ENCODE measurements around the gene IGFBP5. TPM values are rescaled to one million over a fixed set of nuclear protein-coding genes. Genes with fewer than 3 reads are reported as not detected.

Gene IGFBP5
- total and polyA plus RNA-seq, 2 of the 8 experiments (the other 6 are each of a cell fraction or from before 2014, with no cell fraction given) = 2.2 to 2.5 TPM

- H3K23me2 ChIP-seq (ENCODE audit: low read depth, low read length) = no peaks in the 10 kb centered on the region
- TF ChIP-seq JUN (IDR thresholded peaks at IDR 0.05; ENCODE audit: low read depth, low read length) (no peak), ATF3 (IDR thresholded peaks at IDR 0.05; ENCODE audit: insufficient read depth, low read depth, low read length) (no peak)
Measured at GRCh38 chr2:216671081-216671411, 24.3 kb downstream of the IGFBP5 start.

More at GRCh38 chr2:216671081-216671411, 24.3 kb downstream of the IGFBP5 start:
- Histone ChIP-seq H3K9ac (replicated peaks in 1 of 4; ENCODE audit: extremely low read depth in 1 of 4, low read depth in 3 of 4, low read length in 3 of 4) (no peak overlapping the region), H3K18ac (ENCODE audit: extremely low read depth, low read length) (no peak overlapping the region), H3K79me1 (ENCODE audit: low read depth, low read length) (no peaks in the 10 kb centered on the region), H3K4me3 (ENCODE audit: extremely low read depth in 1 of 4, insufficient read depth in 2 of 4, low read depth in 3 of 4, low read length in 4 of 4) (no peak overlapping the region), H2BK12ac (ENCODE audit: low read depth, low read length) (no peak overlapping the region), H3K56ac (replicated peaks; ENCODE audit: insufficient read length, low read depth, low read length) (no peak overlapping the region), H3K4me1 (replicated peaks in 1 of 4; ENCODE audit: control insufficient read depth in 3 of 4, insufficient read depth in 4 of 4, low read length in 3 of 4) (peaks cover 0 to under 1% (median 0%) of the 10 kb centered on the region in 4 experiments; a peak in 2 of 7 replicates), H2AFZ (ENCODE audit: low read length) (no peak overlapping the region), H3K36me3 (ENCODE audit: control insufficient read depth in 2 of 4, insufficient read depth in 4 of 4, low read length in 3 of 4) (no peaks in the 10 kb centered on the region), H3K27ac (ENCODE audit: low read depth, low read length) (no peak overlapping the region), H2BK120ac (replicated peaks; ENCODE audit: low read depth, low read length) (no peak overlapping the region), H4K8ac (ENCODE audit: extremely low read depth, insufficient read depth, low read length) (0 out of 2 replicates have a peak overlapping the region, but pooled peaks have one; percentile 18), H3K14ac (ENCODE audit: insufficient read length) (no peak overlapping the region), H2BK5ac (ENCODE audit: low read depth, low read length) (no peak overlapping the region), H4K91ac (replicated peaks; ENCODE audit: insufficient read length, low read length) (no peak overlapping the region), H4K20me1 (replicated peaks in 1 of 2; ENCODE audit: control insufficient read depth in 1 of 2, insufficient read depth in 2 of 2, low read length in 2 of 2) (no peaks in the 10 kb centered on the region), H3K4me2 (ENCODE audit: insufficient read depth in 1 of 2, low read depth in 2 of 2, low read length in 2 of 2) (no peak overlapping the region), H4K5ac (ENCODE audit: insufficient read length, low read depth, low read length) (no peak overlapping the region), H2AK5ac (ENCODE audit: low read depth, low read length) (no peak overlapping the region), H3K27me3 (replicated peaks in 1 of 4; ENCODE audit: control insufficient read depth in 3 of 4, extremely low read depth in 1 of 4, insufficient read depth in 3 of 4, low read length in 3 of 4) (no peaks in the 10 kb centered on the region), H2BK15ac (ENCODE audit: low read length) (0 out of 2 replicates have a peak overlapping the region, but pooled peaks have one; percentile 8), H3K4ac (replicated peaks; ENCODE audit: insufficient read length, low read depth, low read length) (no peak overlapping the region), H3K23ac (ENCODE audit: insufficient read length) (no peak overlapping the region), H3K9me3 (ENCODE audit: insufficient read depth in 2 of 2, low read depth in 1 of 2, low read length in 1 of 2) (no peaks in the 10 kb centered on the region), H2BK20ac (ENCODE audit: low read length) (no peak overlapping the region), H3K79me2 (ENCODE audit: control insufficient read depth in 1 of 2, insufficient read depth in 2 of 2, low read length in 2 of 2) (no peaks in the 10 kb centered on the region)
- ChIA-PET CTCF (ENCODE audit: partially characterized antibody) (interaction anchor here (0.6 to 6.9 kb wide), 5 partner anchors 8 to 159 kb away, joined by 3 to 54 read pairs (median 3); no protein-coding TSS in a partner anchor), POLR2A (ENCODE audit: partially characterized antibody) (no interaction called here)
- no peak for DNase-seq (ENCODE audit: low read depth in 1 of 2, low spot score in 2 of 2)
- no peak for FAIRE-seq
- 91% methylated on average over 10 of the region's 11 CpGs; no CpG with 5 or more reads in 1 of the 2 experiments for WGBS, 2 experiments (ENCODE audit: extremely low coverage in 1 of 2, insufficient coverage in 1 of 2, insufficient read length in 1 of 2, insufficient replicate concordance in 2 of 2, low coverage in 1 of 2, low lambda C conversion rate in 2 of 2, missing lambda C conversion rate in 1 of 2)

Data from H1 (cell line).